Adrenal gland (tissue), 5 donors: ENCODE results near the gene TAGLN.

Experiments used
- POLR2A ChIP-seq, 2 donors: fragments of 450-650 bp; IDR thresholded peaks; one replicate each; pipeline ENCODE4 v1.6.1; 2017; ENCODE audit warnings: antibody characterized with exemption in 2 of 2, mild to moderate bottlenecking in 2 of 2, moderate library complexity in 1 of 2
- TF ChIP-seq, protein P1 (sequence below), 6 experiments: fragments of 450-650 bp in 4 of 6; fragments of 200-600 bp in 2 of 6; sonication (generic) in 1 of 6; IDR thresholded peaks; 1 replicate in 5 of 6; 2 replicates in 1 of 6; pipeline versions ENCODE4 v1.5.1 to v1.8.0; 2016 to 2021; ENCODE audit warnings: antibody characterized with exemption in 6 of 6, mild to moderate bottlenecking in 2 of 6, moderate library complexity in 1 of 6
- donor health status: DM: no; HTN: no; CAD: no.

DNA sequence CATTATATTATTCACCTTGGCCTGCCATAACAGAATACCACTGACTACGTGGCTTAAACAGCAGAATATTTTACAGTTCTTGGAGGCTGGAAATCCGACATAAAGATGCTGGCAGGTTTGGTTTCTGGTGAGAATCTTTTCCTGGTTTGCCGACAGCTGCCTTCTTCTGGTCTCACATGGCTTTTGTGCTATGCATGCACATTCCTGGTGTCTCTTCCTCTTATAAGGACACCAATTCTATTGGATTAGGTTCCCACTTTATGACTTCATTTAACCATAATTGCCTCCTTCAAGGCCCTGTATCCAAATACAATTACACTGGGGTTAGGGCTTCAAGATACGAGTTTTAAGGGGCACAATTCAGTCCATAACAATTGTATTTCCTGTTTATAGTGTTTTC is 50.4 kb downstream of the TAGLN start:
- TF ChIP-seq, protein P1, sequence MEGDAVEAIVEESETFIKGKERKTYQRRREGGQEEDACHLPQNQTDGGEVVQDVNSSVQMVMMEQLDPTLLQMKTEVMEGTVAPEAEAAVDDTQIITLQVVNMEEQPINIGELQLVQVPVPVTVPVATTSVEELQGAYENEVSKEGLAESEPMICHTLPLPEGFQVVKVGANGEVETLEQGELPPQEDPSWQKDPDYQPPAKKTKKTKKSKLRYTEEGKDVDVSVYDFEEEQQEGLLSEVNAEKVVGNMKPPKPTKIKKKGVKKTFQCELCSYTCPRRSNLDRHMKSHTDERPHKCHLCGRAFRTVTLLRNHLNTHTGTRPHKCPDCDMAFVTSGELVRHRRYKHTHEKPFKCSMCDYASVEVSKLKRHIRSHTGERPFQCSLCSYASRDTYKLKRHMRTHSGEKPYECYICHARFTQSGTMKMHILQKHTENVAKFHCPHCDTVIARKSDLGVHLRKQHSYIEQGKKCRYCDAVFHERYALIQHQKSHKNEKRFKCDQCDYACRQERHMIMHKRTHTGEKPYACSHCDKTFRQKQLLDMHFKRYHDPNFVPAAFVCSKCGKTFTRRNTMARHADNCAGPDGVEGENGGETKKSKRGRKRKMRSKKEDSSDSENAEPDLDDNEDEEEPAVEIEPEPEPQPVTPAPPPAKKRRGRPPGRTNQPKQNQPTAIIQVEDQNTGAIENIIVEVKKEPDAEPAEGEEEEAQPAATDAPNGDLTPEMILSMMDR (IDR thresholded peaks at IDR 0.05): no peak
- TF ChIP-seq POLR2A (IDR thresholded peaks at IDR 0.05): no peak
